T-cell (primary cell): ENCODE data around the gene OPA3. TPM values are rescaled to one million over a fixed set of nuclear protein-coding genes. Genes with fewer than 3 reads are reported as not detected.

Experiments
- ATAC-seq, 4 experiments: fragments of 200-7000 bp in 3 of 4; fragments of 150-1000 bp in 1 of 4; cut with Tn5 transposase; replicated peaks in 1 of 4; 1 replicate in 3 of 4; 2 replicates in 1 of 4; pipeline ENCODE4 v1.10.0; 2021; ENCODE audit warnings: moderate library complexity in 3 of 4, mild to moderate bottlenecking in 2 of 4, moderate number of reproducible peaks in 1 of 4
- CTCF ChIA-PET, 2 donors: fragments of 300-600 bp; sonication (Branson Sonifier 250); formaldehyde crosslinking; loops; one replicate each; lab custom pipeline; 2022; ENCODE audit warnings: antibody characterized with exemption in 2 of 2; lab: Charles Lee
- POLR2A ChIA-PET, 2 donors: fragments of 300-600 bp; sonication (Branson Sonifier 250); formaldehyde crosslinking; loops; one replicate each; lab custom pipeline; 2022; ENCODE audit warnings: antibody characterized with exemption in 2 of 2; lab: Charles Lee
- DNase-seq, 35 experiments: peaks; one replicate each; pipeline versions ENCODE4 v3.0.0 to v3.0.0-alpha.2; 2013 to 2023
- H3K27ac ChIP-seq: one replicate; pipeline ENCODE4 v1.5.1; 2013; ENCODE audit warnings: low read length
- H3K27me3 ChIP-seq, 2 experiments: replicated peaks in 1 of 2; 1 replicate in 1 of 2; 2 replicates in 1 of 2; pipeline versions ENCODE4 v1.6.1 to v1.7.0; 2013; ENCODE audit warnings: low read length in 1 of 2, mixed read lengths in 1 of 2; ENCODE audit not compliant: control insufficient read depth in 2 of 2, insufficient read depth in 2 of 2; ENCODE audit errors: extremely low read depth in 1 of 2
- H3K36me3 ChIP-seq, 2 donors: 1 replicate in 1 of 2; 2 replicates in 1 of 2; pipeline versions ENCODE4 v1.6.1 to v1.7.0; 2013; ENCODE audit warnings: low read length in 1 of 2; ENCODE audit not compliant: control insufficient read depth in 2 of 2, insufficient read depth in 1 of 2; ENCODE audit errors: extremely low read depth in 1 of 2
- H3K4me1 ChIP-seq, 2 experiments: 1 replicate in 1 of 2; 2 replicates in 1 of 2; pipeline versions ENCODE4 v1.6.1 to v1.7.0; 2013; ENCODE audit warnings: low read length in 2 of 2, mixed read lengths in 1 of 2; ENCODE audit not compliant: insufficient read depth in 2 of 2, control insufficient read depth in 1 of 2; ENCODE audit errors: extremely low read depth in 1 of 2
- H3K4me3 ChIP-seq, 2 donors: 1 replicate in 1 of 2; 2 replicates in 1 of 2; pipeline versions ENCODE4 v1.5.1 to v1.7.0; 2013; ENCODE audit warnings: mild to moderate bottlenecking in 2 of 2, low read length in 1 of 2, moderate library complexity in 1 of 2; ENCODE audit not compliant: control insufficient read depth in 1 of 2; ENCODE audit errors: extremely low read depth in 1 of 2
- H3K9me3 ChIP-seq: 2 replicates; pipeline ENCODE4 v1.7.0; 2013
- H3K27ac Mint-ChIP-seq, 2 donors: one replicate each; pipeline ENCODE4 v1.8.0; 2020 to 2021; ENCODE audit warnings: mild to moderate bottlenecking in 2 of 2, mixed read lengths in 2 of 2
- H3K27me3 Mint-ChIP-seq, 2 donors: one replicate each; pipeline ENCODE4 v1.8.0; 2021 to 2022; ENCODE audit warnings: mixed read lengths in 2 of 2
- H3K36me3 Mint-ChIP-seq: one replicate; pipeline ENCODE4 v1.8.0; 2021; ENCODE audit warnings: mixed read lengths
- H3K4me1 Mint-ChIP-seq, 3 donors: one replicate each; pipeline ENCODE4 v1.8.0; 2020 to 2022; ENCODE audit warnings: mixed read lengths in 3 of 3, mild to moderate bottlenecking in 1 of 3
- H3K4me3 Mint-ChIP-seq, 3 donors: one replicate each; pipeline ENCODE4 v1.8.0; 2020 to 2022; ENCODE audit warnings: mild to moderate bottlenecking in 3 of 3, mixed read lengths in 3 of 3, moderate library complexity in 3 of 3
- H3K9me3 Mint-ChIP-seq, 3 donors: one replicate each; pipeline ENCODE4 v1.8.0; 2020 to 2022; ENCODE audit warnings: mixed read lengths in 3 of 3
- WGBS: methylation state at CpG from one replicate; pipeline ENCODE4 v1.1.5; 2013; ENCODE audit warnings: missing lambda C conversion rate; ENCODE audit not compliant: insufficient coverage; 5-methylcytosine and 5-hydroxymethylcytosine counted together
- total RNA-seq, 35 experiments: library from RNA in 6 of 35; stranded (reverse) in 6 of 35; fragments of 120-200 nt in 1 of 35; gene quantifications; one replicate each; pipeline versions ENCODE4 v1.2.1 to v1.2.4 and lab custom pipeline; 2013 to 2026

Gene OPA3
- total RNA-seq, 5 donors from 2014 or later (not counting 1 experiment from before 2014, with no cell fraction given), result 7.9 to 11.4 (median 9.6) TPM

GRCh38 chr19:45608948-45609347 lies 24.3 kb upstream of the OPA3 start:
- H3K36me3 ChIP-seq, result peaks cover 11 to 35% of the 10 kb centered on the region in 2 donors
- no peak for DNase-seq
- Mint-ChIP-seq H3K27me3 (peaks cover 0 to 2% of the 10 kb centered on the region in 2 donors), H3K27ac (no peak overlapping the region), H3K4me3 (no peak overlapping the region), H3K9me3 (peaks cover 4 to 7% (median 5%) of the 10 kb centered on the region in 3 donors), H3K36me3 (peaks cover 24% of the 10 kb centered on the region), H3K4me1 (peaks cover 0 to 8% (median 4%) of the 10 kb centered on the region in 3 donors)
- H3K27me3 ChIP-seq, result peaks cover 0 to 17% of the 10 kb centered on the region in 2 experiments
- H3K4me3 ChIP-seq, result no peak overlapping the region
- WGBS, result 100% methylated on average over 4 of the region's 6 CpGs
- no peaks in the 10 kb centered on the region for H3K9me3 ChIP-seq
- ChIA-PET POLR2A (no interaction called here), CTCF (no interaction called here)
- no peak overlapping the region for H3K27ac ChIP-seq
- no peak for ATAC-seq
- peaks cover 0 to 8% of the 10 kb centered on the region in 2 experiments for H3K4me1 ChIP-seq

DNA sequence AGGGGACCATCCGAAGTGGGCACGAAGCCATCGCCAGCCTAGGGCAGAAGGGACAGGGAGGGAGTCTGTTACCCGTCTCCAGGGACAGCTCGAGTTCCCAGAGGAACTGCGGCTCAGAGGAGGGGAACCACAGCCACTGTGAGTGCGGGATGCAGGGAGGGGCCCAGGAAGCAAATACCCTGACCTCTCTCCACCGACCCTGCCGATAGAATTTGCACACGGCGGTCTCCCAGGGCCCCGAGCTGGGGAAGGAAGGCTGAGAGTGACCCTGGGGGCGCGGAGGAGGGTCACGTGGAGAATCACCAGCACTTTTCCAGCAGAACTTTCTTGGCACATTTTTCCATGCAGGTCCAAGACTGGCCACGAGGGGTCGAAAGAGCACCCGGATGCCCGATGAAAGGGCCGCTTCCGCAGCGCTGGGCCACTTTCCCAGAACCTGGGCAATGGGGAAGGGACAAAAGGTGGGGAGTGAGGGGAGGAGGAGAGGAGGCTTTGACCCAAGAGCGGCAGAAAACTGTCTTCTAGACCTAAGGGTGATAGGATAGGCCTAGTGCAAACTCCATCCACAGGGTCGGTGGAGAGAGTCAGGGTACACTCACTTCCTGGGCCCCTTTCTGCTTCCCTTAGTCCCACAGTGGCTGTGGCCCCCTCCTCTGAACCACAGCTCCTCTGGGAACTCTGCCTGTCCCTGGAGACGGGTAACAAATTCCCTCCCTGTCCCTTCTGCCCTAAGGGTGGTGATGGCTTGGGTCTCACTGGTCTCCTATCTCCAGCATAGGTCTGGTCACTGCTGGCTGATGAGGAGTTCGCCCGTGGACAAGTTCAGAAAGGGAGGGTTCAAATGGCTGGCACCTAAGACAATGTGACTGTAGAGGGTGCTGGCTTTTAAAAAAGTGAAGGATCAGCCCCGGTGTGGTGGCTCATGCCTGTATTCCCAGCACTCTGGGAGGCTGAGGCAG lies 22.7 kb upstream of the OPA3 start:
- Mint-ChIP-seq H3K4me3 (peak overlapping the region in 1 of 3 donors; percentile 19), H3K9me3 (peaks cover 4 to 7% (median 5%) of the 10 kb centered on the region in 3 donors), H3K36me3 (peaks cover 19% of the 10 kb centered on the region), H3K27me3 (peaks cover 9 to 15% of the 10 kb centered on the region in 2 donors), H3K4me1 (peaks cover 4 to 11% (median 6%) of the 10 kb centered on the region in 3 donors), H3K27ac (no peak overlapping the region)
- Histone ChIP-seq H3K9me3 (no peaks in the 10 kb centered on the region), H3K36me3 (peaks cover 7 to 19% of the 10 kb centered on the region in 2 donors), H3K27ac (no peak overlapping the region), H3K4me3 (no peak overlapping the region), H3K4me1 (peaks cover 0 to 10% of the 10 kb centered on the region in 2 experiments), H3K27me3 (peaks cover 5 to 29% of the 10 kb centered on the region in 2 experiments)
- ATAC-seq, result peak; percentile 40 to 49 (median 44)
- 49% methylated on average over 12 of the region's 28 CpGs for WGBS
- DNase-seq, result peak in 16 of 35 experiments; percentile 6 to 65 (median 22)
- POLR2A ChIA-PET, result no interaction called here
- CTCF ChIA-PET, result interaction anchor here (0.7 to 1.4 kb wide), 2 partner anchors 36 to 195 kb away, joined by 5 to 6 read pairs; no protein-coding TSS in a partner anchor

GRCh38 chr19:45601524-45602374 lies 17.1 kb upstream of the OPA3 start, which contains the start of gene GPR4:
Gene GPR4 (minus strand): TSS chr19:45602212. CDS start chr19:45591866, 10,346 bp downstream.
- H3K9me3 Mint-ChIP-seq, result no peaks in the 10 kb centered on the region
- Histone ChIP-seq H3K36me3 (no peaks in the 10 kb centered on the region), H3K4me1 (peaks cover 0 to 27% of the 10 kb centered on the region in 2 experiments), H3K4me3 (no peak within 1 kb of the TSS), H3K27me3 (peaks cover 12 to 80% of the 10 kb centered on the region in 2 experiments), H3K9me3 (no peaks in the 10 kb centered on the region), H3K27ac (no peak within 1 kb of the TSS)
- H3K27me3 Mint-ChIP-seq, result peaks cover 59 to 66% of the 10 kb centered on the region in 2 donors
- H3K4me1 Mint-ChIP-seq, result peaks cover 26 to 47% (median 42%) of the 10 kb centered on the region in 3 donors
- WGBS, result 9% methylated on average over 48 of the region's 52 CpGs
- no peak for DNase-seq
- POLR2A ChIA-PET, result no interaction called here
- peak within 1 kb of the TSS in 1 of 2 donors; percentile 51 for H3K27ac Mint-ChIP-seq
- peak within 1 kb of the TSS in 1 of 3 donors; percentile 43 for H3K4me3 Mint-ChIP-seq
- H3K36me3 Mint-ChIP-seq, result no peaks in the 10 kb centered on the region
- ATAC-seq, result peak in 1 of 4 experiments; percentile 26
- CTCF ChIA-PET, result no interaction called here

DNA sequence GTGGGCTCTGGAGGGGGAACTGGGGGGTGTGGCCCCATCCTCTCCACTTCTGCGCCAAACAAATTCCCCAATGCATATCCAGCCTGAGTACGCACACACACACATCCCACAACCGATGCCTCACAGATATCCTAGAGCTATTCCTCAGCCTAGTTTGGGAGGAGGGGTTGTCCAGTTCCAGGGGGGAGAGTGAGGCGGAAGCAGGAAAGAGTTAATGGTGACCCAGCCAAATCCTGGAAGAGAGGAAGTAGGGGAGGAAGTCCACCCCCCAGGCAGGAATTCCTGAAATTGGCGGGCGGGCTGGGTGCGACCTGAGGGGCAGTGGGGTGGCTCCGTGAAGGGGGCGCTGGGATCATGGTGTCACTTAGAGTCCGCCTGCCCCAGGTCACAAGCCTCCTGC lies 16.5 kb upstream of the OPA3 start:
- Histone ChIP-seq H3K27me3 (peaks cover 12 to 82% of the 10 kb centered on the region in 2 experiments), H3K9me3 (no peaks in the 10 kb centered on the region), H3K4me3 (no peak overlapping the region), H3K36me3 (no peaks in the 10 kb centered on the region), H3K4me1 (peaks cover 0 to 27% of the 10 kb centered on the region in 2 experiments), H3K27ac (no peak overlapping the region)
- ChIA-PET CTCF (no interaction called here), POLR2A (no interaction called here)
- no peak for ATAC-seq
- DNase-seq, result no peak
- peaks cover 26 to 47% (median 42%) of the 10 kb centered on the region in 3 donors for H3K4me1 Mint-ChIP-seq
- peak overlapping the region in 1 of 2 donors; percentile 51 for H3K27ac Mint-ChIP-seq
- WGBS, result 40% methylated on average over 3 of the region's 10 CpGs
- H3K9me3 Mint-ChIP-seq, result no peaks in the 10 kb centered on the region
- H3K4me3 Mint-ChIP-seq, result no peak overlapping the region
- H3K27me3 Mint-ChIP-seq, result peaks cover 65 to 73% of the 10 kb centered on the region in 2 donors
- H3K36me3 Mint-ChIP-seq, result no peaks in the 10 kb centered on the region

DNA sequence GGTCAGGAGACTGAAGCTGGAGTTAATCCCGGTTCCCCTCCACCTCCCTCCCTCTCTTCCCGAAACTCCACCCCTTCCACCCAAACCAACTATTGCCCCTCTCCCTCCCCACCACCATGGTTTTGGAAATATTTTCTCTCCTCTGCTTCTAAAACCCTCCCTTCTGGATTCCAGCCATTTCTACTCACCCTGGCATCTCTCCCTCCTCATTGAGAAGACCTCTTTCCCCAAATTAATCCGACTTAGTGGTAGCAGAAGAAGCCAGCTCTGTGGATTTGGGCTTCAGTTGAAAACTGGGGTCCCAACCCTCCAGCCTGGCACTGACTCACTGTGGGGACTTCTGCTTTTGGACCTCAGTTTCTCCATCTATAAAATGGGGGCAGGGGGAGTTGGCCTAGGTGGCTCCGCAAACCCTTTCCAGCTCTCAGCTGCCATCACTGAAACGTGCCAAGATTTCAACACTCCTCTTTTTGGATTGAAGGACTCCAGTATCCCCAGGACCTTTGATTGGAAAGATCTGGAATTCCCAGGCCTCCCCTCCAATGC lies 15.8 kb upstream of the OPA3 start:
- H3K36me3 Mint-ChIP-seq, result no peaks in the 10 kb centered on the region
- Histone ChIP-seq H3K4me3 (no peak overlapping the region), H3K27ac (no peak overlapping the region), H3K9me3 (no peaks in the 10 kb centered on the region), H3K27me3 (peaks cover 12 to 89% of the 10 kb centered on the region in 2 experiments), H3K4me1 (peaks cover 0 to 27% of the 10 kb centered on the region in 2 experiments), H3K36me3 (no peaks in the 10 kb centered on the region)
- POLR2A ChIA-PET, result no interaction called here
- no peak for ATAC-seq
- H3K4me3 Mint-ChIP-seq, result no peak overlapping the region
- H3K27me3 Mint-ChIP-seq, result peaks cover 68 to 80% of the 10 kb centered on the region in 2 donors
- peaks cover 26 to 47% (median 42%) of the 10 kb centered on the region in 3 donors for H3K4me1 Mint-ChIP-seq
- no peaks in the 10 kb centered on the region for H3K9me3 Mint-ChIP-seq
- no peak overlapping the region for H3K27ac Mint-ChIP-seq
- no peak for DNase-seq
- CTCF ChIA-PET, result no interaction called here
- 53% methylated on average over 5 of the region's 5 CpGs for WGBS
